NCI-H345 (cell line): ENCODE data around the gene VPS13D.
A peak's percentile ranks its signal among the peaks of the same experiment; 100 is the strongest.
"Not testable (repeated sequence)": the region's sequence is repeated elsewhere in the genome, so short reads cannot be mapped to it uniquely, and the experiment has no call there.

Experiments
- DNase-seq: peaks from one replicate; lab custom pipeline; 2025; lab: John Stamatoyannopoulos, UW

Gene VPS13D

DNA sequence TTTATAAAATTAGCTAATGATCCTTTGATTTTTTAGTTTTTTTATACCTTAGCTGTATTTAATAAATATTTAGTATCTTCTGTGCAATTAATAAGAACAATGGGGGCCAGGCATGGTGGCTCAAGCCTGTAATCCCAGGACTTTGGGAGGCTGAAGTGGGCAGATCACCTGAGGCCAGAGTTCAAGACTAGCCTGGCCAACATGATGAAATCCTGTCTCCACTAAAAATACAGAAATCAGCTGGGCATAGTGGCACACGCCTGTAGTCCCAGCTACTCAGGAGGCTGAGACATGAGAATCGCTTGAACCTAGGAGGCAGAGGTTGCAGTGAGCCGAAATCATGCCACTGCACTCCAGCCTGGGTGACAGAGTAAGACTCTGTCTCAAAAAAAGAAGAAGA lies 241.1 kb downstream of the VPS13D start:
- DNase-seq, result not testable (repeated sequence)

DNA sequence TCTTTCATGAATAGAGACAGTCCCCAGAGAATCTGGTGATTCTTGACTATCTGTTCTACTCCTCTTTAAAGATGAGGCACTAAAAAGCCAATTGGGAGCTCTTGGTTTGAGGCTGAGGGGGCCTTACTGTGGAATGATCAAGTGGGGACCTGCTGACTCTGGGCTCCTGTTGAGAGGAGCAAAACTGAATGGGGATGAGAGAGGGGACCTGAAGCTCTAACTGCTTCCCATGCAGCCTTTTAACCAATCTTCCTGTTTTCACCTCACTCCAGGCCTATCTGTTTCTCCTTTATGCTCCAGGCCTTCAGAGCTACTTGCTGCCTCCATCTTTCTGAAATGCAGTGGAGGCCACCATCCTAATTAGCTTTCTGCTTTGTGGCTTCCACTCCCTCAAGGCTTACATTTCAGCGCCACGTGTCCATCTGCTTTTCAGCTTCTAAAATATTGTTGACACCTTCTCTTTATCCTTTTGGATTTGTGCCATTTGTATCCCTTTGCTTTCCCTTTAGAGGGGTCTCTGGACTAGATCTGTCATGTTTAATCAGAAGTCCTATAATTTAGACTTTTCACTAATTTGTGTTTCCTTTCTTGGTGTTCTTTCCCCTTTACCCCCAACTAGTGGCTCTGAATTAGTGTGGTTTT lies 242.4 kb downstream of the VPS13D start:
- no peak for DNase-seq

DNA sequence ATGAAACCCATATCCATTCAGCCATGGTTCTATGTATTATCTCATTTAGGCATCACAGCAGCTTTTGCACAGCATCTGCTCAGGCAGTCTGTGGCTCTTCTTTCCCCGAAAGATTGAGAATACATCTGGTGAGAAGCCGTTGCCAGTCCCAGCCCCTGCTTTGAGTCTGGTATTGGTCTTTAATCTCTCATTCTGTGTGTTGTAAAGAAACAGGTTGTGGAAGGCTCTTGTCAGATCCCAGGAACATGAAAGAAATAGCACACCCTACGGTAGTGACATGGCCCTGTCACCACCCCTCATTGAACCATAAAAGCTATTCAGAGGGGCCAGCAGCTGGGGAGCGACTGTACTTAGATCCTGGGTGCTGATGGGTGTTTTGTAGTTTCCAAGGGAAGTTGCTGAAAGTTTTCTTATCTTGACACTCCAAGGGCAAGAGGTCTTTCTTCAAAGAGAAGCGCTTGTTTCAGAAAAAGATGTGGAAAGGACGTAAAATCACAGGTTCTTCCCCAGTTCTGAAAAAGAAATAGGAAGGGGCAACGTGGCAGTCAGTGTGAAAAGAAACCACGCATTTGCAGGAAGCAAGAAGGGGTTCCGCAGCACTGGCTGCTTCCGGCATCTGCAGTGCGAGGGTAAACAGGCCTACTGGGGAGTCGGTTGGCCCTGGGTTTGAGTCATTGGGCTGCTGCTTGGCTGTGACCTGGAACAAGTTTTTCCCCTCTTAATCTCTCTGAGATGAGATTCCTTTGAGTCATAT lies 243.1 kb downstream of the VPS13D start:
- DNase-seq, result no peak

DNA sequence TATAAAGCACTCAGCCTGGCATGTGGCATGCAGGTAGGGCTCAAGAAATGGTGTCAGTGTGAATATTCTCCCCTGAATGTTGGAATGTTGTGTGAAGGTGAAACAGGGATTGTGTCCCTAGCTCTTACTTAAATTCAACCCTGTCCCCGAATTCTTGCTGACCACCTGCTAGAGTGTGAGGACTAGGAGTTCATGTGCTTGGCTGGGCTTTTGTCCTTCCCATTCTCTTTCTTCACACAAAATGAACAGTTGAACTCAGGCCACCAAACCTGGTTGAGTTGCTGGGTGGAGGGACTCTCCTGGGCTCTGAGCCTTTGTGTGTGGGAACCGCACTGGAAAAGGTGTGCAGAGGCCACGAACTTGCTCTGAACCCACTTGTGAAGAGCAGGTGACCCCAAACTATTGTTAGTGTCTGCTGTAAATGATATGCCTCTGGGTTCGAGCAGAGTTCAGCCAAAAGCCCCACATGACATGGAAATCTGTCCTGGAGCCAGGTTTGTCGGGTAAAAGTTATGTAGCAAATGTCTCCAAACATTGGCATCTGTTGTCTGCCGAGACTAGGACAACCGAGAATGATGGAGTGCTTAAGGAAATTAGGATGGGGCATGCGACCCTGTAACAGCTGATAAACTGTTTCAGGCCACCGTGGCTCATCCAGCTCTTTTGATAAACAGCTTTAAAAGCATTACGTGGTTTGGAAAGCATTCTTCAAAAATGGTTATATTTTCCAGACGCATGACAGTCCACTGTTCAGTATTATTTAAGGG lies 243.9 kb downstream of the VPS13D start:
- DNase-seq, result no peak

DNA sequence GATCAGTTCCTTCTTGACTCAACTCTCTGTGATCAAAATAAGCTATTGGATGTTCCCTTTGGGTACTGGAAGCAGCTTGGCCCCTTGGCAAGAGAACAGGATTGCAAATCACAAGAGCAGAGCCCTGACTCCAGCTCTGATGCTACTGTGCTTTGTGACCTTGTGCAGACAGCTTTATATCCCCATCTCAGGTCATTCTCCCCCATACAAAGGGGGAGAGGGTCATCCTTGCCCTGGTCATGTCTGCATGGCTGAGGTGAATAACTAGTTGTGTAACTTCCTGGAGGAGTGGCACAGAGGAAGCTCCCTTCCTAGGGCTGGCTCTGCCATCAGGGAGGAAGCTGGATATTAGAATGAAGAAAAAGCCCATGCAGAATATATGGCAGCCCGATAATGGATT lies 245.3 kb downstream of the VPS13D start:
- DNase-seq, result no peak

DNA sequence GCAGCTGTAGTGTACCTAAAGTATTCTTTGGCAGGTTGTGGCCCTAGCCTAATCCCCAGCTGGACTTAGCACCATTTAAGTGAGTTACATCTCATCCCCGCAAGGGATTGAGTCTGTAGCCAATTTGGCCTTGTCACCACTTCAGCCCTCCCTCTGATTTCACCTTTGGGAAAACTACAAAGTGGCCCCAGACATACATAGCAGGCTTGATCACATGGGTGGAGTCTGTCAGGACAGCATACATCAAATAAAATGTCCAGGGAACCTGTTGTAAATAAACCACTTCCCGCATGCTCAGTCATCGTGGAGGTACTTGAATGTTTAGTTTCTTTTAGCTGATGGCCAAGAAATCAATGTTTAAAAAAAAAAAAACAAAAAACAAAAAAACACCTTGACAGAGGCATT lies 245.7 kb downstream of the VPS13D start:
- no peak for DNase-seq

DNA sequence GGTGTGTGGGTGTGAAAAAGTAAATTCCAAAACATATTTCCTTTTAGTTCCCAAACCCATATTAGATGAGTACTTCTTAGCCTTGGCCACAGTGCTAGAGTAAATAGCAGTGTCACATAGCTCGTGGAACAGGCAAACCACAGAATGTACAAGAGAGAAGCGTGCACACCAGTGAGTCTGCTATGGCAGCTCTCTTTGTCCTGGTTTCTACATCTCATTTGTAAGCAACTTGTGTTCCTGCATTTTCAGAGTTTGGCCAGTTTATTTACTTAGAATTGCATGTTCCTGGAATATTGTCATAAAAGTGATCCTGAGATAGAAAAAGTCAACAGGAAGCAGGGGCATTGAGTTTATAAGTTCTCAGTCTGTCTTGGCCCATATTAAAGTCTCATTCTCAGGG lies 246.1 kb downstream of the VPS13D start:
- DNase-seq, result no peak

DNA sequence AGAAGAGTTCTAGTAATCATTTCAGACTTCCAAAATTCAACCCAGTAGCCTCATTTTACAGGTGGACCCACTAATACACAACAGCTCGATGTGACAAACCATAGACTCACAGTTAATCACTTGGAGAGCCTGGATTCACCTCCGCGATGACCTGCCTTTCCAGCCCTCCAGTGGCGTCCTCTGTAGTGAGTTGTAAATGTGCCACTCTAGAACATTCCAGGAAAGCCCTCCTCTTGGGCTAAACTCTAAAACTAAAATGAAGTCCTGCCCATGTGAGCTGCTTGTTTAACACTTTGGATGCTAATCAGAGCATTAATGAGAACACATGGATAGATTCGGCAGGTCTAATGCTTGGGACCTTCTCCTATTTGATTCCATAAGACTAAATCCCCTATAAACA lies 247.5 kb downstream of the VPS13D start:
- no peak for DNase-seq

DNA sequence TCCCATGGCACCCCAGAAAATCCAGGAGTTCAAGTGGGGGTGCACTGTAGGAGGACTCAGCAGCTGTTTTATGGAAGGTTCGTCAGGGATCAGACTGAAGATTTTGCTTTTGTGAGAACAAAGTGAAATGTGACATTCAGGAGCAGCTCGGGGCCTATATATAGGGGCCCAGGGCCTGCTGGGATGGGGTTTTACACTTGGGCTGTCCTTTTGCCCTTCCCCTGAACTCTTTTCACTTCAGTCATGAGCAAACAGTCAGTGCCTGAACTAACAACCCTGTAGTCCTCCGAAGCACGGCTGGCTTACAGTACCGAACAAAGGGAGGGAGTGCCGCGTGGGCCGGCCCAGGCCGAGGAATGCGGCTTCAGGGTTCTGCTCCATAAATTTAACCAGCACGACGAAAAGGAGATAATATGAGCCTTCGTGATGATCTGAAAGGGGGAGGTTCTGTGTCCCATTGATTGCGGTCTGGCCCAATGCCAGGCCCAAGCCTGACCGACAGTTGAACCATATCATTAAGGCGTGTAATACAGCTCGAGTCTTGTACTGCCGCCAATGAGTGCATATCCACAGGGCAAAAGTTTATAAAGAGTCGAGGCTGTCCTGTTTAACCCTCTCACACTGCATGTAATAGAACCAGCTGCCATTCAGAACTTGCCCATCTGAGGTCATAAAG lies 248.2 kb downstream of the VPS13D start:
- DNase-seq, result peak; percentile 80

DNA sequence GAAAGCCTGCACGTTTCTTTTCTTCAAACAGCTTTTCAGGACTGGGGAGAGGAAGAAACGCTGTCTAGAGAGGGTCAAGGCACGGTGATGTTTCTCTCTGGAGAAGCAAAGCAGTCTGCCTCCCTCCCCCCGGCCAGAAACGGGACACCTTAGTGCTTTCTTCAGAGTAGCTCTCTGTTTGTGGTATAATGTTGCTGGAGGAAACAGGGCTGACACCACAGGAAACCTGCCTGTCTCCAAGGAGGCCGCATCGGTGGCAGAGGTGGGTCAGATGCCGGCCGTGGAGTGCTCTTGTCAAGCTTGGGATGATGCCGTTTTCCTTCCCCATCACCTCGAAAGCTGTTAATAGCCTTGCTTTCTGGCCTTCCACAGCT lies 248.8 kb downstream of the VPS13D start:
- DNase-seq, result no peak

DNA sequence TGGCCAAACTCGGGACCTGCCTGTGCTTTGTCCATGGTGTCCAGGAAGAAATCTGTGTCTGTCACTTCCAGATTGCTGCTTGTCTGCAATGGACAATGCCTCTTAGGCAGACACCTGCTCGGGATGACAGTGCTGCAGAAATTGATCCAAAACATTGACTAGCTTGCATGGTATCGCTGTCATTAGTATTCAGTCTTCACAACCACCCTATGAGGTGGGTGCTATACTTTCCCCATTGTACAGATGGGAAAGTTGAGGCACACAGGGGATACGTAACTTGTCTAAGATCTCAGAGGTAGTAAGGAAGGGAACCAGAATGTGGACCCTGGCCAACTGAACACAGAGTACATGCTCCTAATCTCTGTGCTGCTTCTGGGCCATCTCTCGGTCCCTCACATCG lies 249.5 kb downstream of the VPS13D start:
- no peak for DNase-seq

DNA sequence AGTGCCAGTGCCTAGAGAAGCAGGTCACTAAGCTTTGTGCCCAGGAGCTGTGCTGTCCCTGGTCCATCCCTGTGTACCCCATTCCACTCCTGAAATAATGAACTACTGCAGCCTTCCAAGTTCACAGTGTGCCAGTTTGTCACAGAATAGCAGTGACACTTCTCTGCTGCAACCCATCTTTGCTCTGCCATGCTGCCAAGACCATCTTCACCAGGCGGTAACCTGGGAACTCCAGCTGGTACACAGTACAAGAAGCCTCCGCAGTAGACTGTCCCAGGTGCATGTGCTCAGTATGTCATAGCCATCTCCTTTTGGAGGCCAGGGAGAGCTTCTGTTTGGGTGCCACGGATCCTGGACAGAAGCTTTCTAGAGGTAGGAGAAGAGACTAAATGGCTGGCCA lies 250.2 kb downstream of the VPS13D start:
- no peak for DNase-seq

DNA sequence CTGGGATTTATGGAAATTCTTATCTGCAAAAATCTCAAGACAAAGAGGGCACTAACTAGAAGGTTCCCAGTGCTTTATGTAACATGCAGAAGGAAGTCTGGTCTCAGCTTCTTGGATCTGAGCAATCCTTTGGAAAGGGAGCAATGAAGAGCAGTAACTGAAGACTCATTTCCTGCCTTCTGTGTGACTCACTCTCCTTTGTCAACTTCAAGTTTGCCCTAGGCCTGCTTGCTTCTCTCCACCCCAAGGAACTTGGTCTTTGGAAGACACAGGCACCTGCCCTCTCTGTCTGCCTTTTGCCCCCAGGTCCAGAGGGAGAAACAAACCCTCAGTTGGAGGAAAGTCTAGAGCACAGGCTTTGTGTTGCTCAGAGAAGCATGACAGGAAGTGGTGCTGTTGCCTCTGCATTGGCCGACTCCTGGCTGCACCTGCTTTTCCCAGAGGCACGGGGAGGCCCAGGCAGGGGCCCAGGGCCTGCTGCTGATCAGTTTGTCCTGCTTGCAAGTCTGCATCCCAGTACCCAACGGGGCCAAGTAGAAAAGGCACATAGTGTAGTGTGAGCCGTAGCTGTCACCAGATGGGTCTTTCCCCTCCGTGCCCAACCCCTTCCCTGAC lies 251.0 kb downstream of the VPS13D start:
- DNase-seq, result no peak

DNA sequence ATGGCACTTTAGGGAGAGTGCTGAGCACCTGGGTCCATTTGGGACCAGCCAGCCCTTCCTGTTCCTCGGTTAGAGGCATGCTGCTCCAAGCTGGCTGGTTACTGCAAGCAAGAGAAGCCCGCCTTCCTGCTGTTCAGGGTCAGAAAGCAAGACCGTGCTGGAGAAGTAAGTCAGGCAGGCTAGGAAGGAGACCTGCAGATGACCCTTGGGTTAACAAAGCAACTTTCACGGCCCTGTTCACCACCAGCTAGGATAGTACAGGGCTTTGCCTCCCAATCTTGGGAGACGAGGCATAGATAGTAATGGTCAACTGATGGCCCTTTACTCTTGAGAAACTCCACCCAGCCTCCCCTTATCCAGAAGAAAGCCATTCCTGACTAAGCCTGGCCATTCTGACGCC lies 252.1 kb downstream of the VPS13D start:
- no peak for DNase-seq

DNA sequence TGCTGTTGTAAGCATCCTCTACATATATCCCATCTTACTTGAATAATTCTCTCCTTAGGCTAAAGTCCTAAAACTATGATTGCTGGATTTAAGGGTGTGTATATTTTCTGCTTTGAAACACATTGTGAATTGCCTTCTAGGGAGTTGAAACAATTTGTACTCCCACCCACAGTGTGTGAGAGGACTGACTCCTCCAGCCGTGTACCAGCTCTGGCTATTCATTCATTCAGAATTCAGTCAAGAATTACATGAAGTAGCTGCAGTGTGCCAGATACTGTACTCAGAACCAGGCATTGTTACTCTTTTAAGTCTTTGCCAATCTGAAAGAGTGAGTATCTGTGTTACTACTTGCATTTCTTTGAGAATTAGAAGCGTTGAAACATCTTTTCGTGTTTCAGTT lies 253.2 kb downstream of the VPS13D start:
- DNase-seq, result no peak

DNA sequence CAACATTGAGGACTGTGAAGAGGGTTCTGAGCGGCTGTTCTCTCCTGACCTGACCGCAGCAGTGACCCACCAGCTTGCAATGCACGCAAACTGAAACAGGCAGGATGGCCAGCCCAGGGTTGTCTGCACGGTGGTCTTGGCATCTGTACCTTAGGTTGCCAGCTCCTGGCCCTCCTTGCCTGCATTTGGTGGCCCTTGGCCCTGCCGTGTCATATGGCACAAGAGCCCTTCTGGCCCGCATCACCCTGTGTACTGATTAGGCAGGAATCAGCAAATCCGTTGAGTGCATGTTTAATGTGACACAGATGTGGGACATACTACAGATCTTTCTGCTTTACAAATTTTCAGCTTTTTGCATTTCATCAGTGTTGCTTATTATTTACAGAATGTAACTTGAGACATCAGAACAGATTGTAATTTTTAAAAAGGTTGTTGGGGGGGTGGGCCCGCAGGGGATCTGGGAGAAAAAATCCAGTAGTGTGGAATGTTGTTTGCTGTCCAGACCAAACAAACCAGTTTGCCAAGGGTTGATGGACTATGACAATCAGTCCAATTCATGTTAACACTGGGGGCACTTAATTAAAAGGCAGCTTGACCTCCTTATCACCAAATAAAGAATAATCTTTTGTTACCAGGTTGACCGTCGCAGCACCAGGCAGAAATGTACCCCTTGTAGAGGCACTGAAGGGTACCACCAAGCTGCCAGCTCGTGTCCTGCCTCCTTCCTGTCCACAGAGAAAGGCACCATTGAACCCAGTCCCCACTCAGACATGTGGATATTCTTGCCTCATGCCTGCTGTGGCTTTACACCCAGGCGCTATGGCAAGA lies 255.6 kb downstream of the VPS13D start:
- no peak for DNase-seq

DNA sequence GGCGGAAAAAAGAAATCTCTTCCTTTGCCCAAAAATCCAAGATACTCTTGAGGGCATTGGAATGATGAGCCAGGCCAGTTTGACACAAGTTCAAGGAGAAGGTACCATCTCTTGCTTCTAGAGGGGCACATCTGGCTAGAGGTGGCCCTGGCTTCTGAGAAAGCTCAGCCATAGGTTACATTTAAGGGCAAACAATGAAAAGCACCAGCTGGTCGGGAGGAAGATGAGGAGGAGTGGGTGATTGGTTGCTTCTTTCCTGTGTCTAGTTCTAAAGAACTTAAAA lies 256.2 kb downstream of the VPS13D start:
- DNase-seq, result no peak

DNA sequence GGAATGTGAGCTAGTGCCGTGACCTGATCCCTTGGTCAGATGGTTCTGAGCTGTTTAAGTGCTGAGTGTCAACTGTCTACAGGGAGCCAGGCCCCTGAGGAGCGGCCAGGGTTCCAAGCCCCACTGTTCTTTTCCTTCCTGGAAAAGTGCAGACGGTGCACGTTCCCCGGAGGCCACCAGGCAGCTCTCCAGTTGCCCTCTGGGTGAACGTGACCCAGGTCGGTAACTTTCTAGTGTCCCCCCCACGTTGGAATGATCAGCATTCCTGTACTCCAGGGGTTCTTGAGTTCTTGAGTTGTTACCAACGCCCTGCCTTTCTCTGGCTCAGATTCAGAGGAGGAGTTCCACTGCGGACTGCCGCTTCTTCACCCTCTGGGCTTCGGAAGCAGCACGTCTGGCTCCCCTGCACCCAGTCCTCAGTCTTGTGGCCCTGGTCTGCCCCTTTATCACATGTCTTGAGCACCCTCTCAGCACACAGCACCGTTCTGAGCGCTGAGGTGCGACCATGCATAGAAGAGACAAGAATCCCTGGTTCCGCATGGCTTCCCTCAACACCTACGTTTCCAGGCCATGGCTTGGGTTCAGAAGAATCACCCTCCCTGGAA lies 256.7 kb downstream of the VPS13D start:
- no peak for DNase-seq

DNA sequence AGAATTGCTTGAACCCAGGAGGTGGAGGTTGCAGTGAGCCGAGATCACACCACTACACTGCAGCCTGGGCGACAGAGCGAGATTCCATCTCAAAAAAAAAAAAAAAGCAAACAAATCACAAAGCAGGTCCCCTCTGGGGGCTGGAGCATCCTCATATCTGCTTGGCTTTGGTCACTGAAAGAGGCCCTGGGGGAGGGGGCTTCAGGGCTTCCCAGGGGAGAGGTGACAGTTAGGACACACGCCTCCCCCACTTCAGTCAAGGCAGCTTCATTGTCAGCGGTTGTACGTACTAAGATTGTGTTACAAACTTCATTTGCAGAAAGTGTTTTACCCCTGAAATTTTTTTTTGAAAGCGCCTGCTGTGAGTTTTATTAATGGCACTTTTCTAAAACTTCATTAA lies 257.7 kb downstream of the VPS13D start:
- no peak for DNase-seq

DNA sequence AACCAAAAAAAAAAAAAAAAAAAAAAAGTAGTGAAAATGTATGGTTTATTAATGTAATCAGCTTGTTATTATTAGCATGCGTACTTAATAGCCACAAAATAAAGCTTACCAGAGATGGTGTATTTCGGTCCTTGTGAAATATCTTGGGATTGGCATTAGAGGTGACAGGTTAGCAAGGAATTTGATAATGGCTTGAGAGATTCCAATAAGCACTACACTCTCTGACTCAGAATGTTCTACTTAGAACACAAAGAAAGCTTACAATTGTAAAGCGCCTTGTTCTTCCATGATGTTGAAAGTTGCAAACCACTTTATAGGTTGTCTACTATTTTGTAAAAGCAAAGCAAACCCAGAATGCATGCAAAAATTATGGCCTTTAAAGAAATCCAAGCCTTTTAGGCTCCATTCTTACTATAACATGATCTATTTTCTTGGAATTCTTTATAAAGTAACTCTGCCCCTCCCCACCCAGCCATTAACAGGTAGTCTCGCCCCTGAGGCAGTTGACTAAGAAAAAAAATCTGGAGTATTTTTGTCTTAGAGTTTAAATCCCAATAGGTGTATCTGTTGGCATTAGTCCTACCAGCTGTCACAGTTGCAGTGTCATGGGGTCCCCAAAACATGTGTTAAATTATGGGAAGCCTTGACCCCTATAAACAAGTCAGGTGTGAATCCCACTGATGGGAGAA lies 259.0 kb downstream of the VPS13D start:
- DNase-seq, result no peak
